ENCODE data around the gene MCF2L2.

GRCh38 chr3:183247011-183247589 is 181.3 kb downstream of the MCF2L2 start:
- no peak for TF ChIP-seq ZFP30 (CRISPR knock-in tag; IDR thresholded peaks at IDR 0.05)
- TF ChIP-seq RARB (CRISPR knock-in tag; IDR thresholded peaks at IDR 0.05): no peak

Data from SK-N-SH treated with all-trans-retinoic acid at 6 μM for 48 hours (cell line).